HG03354 (cell line): ENCODE results near the gene LITAF.
A peak's percentile ranks its signal among the peaks of the same experiment; 100 is the strongest.
"Not testable (repeated sequence)": the region's sequence is repeated elsewhere in the genome, so short reads cannot be mapped to it uniquely, and the experiment has no call there.

Experiments
- ATAC-seq: cut with Tn5 transposase; IDR thresholded peaks from one replicate; pipeline ENCODE4 v1.9.1; 2021; ENCODE audit warnings: mild to moderate bottlenecking; ENCODE audit not compliant: unreplicated experiment, poor library complexity, severe bottlenecking

The LITAF gene

DNA sequence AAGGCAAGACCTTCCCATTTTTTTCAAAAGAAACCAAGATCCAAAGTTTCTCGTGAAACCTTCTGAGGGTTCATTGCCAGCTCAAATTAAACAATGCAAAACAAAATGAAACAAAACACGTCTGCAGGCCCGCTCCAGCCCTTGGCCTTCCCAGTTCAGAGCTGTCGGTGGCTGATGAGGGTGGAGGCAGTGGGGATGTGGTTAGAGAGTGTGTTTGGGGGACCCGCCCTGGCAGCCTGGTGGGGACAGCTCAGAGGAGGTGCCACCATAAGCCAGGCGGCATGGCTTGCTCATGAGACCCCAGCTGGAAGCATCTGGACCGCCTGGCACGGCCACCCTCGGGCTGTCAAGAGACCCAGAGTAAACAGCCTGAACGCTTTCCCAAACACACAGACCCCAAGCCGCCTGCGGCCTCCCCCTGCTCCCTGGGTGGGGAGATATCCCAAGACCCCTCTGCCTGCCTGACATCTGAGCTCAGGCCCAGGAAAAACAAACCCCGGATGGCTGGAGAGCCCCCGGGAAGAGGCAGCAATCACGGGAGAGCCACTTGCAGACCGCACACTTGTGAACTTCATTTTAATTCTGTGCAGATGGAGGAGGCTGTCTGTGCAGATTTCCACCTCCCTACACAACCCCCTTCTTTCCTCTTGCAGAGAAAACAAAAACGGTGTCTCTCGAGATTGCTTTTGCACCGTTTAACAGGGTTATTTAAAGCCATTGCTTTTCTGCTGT, 35.4 kb upstream of the LITAF start:
- no peak for ATAC-seq

GRCh38 chr16:11621539-11621919, 34.8 kb upstream of the LITAF start:
- no peak for ATAC-seq

- no peak for ATAC-seq
Measured at GRCh38 chr16:11620243-11621003, 33.7 kb upstream of the LITAF start.

DNA sequence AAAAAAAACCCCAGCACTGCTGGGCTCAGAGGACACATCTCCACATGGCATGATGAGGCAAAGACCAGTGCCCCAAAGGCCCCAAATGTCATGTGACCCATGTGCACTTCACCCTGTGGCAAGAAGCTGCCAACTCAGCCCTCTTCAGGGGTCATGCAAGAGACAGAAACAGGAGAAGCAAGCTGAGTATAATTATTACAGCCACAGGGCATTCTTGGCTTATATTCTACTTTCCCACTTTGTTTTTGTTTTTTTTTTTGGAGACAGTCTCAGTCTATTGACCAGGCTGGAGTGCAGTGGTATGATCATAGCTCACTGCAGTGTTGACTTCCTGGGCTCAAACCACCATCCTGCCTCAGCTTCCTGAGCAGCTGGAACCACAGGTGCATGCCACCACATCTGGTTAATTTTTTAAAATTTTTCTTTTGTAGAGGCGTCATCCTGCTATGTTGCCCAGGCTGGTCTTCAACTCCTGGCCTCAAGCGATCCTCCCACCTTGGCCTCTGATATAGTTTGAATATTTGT, 32.7 kb upstream of the LITAF start:
- ATAC-seq = peak; percentile 66

DNA sequence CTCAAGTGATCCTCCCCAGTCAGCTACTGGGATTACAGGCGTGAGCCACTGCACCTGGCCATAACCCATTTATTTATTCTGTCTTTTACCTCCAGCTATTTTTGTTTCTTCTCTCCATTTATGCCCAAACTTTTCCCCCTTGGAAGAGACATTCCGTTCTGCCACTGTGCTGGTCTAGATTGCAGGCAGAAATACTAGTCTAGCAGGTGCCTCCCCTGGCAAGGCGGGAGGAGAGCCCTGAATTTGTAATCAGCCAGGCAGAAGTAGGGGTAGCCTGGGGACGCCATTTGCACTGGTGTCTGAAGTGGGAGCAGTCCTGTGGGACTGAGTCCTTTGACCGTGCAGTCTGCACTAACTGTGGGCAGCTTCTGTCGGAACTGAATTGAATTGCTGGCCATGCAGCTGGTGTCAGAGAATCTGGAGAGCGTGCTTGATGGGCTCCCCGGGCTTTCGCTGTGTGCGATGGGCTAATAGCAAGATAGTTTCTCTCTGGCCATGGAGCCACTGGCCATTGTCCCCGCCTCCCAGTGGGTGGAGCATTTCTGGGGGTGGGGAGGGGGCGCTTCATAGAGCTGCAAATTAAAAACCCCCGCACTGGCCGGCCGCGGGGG, 31.5 kb upstream of the LITAF start:
- ATAC-seq = no peak

- ATAC-seq = no peak
Measured at GRCh38 chr16:11615748-11616447, 29.2 kb upstream of the LITAF start.

DNA sequence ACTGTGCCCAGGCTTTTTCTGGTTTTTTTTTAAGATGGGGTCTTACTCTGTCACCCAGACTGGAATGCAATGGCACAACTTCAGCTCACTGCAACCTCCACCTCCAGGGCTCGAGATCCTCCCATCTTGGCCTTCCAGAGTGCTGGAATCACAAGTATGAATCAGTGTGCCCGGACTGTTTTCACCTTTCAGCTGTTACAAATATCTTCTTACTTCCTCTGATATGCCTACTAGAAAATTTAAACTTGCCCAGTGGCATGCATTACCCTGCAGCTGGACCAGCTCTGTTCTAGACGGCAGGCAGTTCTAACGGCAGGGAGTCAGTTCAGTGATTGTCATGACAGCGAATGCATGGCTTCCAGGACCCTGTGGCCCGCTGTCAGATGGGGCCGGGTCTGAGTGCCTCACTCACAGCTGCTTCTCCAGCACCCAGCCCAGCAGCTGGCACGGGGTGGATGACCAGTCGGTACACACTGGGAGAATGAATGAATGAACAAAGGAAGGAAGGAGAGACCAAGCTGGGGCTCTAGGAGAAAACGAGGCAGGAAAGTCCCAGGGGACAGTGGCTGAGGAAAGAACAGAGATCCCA, 28.0 kb upstream of the LITAF start:
- no peak for ATAC-seq

DNA sequence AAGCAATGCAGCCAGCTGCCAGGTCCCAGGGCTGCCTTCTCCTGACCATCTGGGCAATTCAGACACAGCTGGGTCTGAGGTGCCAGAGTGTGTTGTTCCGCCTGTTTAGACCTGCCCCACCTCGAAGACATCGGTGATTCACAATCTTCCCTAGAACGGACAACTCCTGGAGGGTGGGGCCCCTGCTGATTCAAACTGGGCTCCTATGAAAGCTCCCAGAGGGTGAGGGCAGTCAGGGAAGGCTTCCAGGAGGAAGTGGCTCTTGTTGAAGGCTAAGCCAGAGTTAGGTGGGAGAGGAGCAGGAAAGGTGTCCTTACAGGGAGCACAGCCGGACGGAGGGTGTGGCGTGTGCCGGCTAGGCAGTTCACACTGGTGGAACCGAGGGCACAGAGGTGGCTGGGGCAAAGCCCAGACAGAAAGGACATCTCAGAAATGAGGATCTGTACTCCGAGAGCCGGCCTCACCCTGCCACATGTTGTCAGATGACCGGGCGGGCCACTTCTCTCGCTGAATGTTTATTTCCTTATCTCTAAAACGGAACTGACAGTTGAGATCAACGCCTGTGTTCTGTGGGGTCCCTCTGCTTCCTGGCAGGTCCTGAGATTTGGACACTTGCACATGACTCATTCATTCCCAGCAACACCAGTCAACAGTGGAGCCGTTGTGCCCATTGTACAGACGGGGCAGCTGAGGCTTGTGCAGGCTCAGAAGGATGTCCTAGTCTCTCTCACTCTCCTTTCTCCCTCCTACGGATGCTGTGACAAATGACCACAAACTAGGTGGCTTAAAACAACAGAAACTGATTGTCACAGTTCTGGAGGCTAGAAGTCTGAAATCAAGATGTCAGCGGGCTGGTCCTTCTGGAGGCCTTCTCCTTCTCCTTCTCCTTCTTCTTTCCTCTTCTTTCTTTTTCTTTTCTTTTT, 26.9 kb upstream of the LITAF start:
- peak; percentile 59 for ATAC-seq

- no peak for ATAC-seq
Measured at GRCh38 chr16:11612665-11613025, 25.9 kb upstream of the LITAF start.

DNA sequence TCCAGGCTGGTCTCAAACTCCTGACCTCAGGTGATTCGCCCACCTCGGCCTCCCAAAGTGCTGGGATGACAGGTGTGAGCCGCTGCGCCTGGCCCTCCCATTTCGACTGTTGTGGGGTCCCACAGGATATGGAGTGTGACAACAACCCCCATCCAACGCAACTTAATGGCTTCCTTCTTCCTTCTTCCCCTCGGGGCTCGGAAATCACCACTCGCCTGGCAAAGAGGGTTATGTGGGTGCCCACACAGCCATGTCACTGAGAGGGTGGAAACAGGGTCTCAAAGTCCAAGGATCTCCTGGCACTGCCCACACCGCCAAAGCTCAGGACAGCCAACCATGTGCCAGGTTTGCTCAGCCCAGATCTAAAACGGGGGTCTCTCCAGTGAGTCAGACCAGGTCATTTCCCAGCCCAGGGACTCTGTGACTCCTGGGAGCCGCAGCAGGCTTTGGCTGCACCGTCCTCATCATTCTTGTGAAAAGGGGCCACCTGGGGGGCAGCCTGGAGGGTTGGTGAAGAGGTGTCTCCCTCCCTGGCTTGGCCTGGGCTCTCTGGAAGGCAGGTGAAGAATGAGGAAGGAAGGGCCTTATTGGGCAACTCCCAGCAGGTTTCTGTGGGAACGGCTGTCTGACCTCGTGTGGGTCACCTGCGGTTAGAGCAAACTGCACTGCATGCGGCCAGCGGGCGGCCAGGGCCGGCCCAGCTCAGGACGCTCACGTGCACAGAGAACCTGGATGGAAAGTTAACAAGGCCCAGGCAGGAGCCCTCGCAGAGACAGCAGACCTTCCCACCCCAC, 25.3 kb upstream of the LITAF start:
- no peak for ATAC-seq

- no peak for ATAC-seq
Measured at GRCh38 chr16:11610580-11610979, 23.9 kb upstream of the LITAF start.

DNA sequence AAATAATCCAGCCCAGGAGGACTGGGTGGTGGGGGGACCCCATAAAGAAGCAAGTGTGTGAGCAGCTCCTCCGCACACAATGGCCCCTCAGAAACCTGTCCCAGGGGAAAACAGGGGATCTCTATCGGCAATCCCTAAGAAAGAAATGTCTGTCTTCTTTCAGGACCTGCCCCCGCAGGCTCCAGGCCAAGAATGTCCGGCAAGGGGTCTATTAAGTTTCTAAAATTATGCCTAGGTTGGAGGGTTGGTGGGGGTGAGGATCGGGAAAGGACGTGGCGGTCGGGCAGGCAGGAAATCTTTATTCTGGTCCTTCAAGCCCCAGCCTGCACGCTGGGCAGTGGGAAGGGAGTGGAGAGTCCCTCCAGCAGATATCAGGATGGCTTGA, 23.4 kb upstream of the LITAF start:
- ATAC-seq = no peak

DNA sequence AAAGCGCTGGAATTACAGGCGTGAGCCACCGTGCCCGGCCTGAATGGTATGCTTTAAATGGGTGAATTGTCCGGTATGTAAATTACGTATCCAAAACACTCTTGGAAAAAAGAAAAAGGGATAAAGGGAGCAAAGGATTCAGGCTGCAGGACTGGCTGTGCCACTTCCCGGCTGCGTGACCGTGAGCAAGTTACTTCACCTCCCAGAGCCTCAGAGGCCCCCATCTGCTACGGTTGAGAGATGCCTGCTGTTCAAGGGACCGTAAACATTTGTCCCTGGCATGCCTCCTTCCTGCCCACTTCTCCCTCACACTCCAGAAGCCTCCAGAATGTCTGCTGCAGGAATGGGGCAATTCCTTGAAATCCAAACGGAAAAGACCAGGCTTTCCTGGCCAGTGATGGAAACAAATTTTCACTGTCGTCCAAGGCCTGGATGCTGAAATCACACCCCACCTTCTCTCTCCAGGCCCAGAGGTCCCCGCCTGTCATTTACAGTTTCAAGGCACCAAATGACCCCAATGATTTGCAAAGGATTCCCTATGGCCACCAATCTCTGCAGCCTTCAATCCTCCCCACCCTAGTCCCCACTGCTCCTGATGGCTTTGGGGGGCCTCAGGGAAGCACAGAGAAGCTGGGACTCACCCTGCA, 22.9 kb upstream of the LITAF start:
- no peak for ATAC-seq

DNA sequence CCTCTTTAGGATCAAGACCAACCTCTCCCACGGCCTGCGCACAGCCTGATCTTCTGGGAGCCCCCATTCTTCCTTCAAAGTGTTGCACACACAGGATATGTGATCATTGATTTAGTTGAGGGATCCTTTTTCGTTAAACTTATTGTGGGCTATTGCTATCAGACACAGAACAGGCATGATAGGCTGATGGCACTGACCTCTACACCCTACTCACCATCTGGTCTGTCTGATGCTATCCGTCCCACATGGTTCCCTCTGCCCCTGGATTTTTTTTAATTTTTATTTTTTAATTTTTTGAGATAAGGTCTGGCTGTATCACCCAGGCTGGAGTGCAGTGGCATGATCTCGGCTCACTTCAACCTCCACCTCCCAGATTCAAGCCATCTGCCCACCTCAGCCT, 19.2 kb upstream of the LITAF start:
- no peak for ATAC-seq

DNA sequence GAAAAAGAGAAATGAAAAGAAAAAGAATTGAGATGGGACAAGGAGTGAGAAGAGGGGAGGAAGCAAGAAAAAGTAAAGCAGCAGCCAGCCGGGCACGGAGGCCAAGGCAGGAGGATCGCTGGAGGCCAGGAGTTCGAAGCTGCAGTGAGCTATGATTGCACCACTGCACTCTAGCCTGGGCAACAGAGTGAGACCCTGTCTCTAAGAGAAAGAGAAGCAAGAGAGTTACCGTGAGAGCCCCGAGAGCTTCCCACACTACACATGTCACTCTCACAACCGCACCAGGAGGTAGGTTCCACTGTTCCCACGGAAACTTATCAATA, 18.8 kb upstream of the LITAF start:
- ATAC-seq = no peak

- ATAC-seq = no peak
Measured at GRCh38 chr16:11604783-11605563, 18.3 kb upstream of the LITAF start.

- not testable (repeated sequence) for ATAC-seq
Measured at GRCh38 chr16:11604296-11604695, 17.6 kb upstream of the LITAF start.
